HCT116 (cell line): ENCODE results near the gene SLC9C2.

ENCODE experiments used
- CTCF ChIP-seq, 3 experiments: fragments of 200-600 bp in 1 of 3; sonication (generic) in 1 of 3; IDR thresholded peaks in 2 of 3; conservative IDR thresholded peaks in 1 of 3; 2 replicates each; pipeline ENCODE4 v1.5.1; 2012 to 2017; ENCODE audit warnings: low read depth in 2 of 3, low read length in 2 of 3, antibody characterized with exemption in 1 of 3, borderline replicate concordance in 1 of 3, control low read depth in 1 of 3, mild to moderate bottlenecking in 1 of 3, mixed read lengths in 1 of 3, mixed run types in 1 of 3, moderate library complexity in 1 of 3; ENCODE audit not compliant: insufficient read depth in 1 of 3
- EZH2 ChIP-seq: fragments of 200-600 bp; sonication (generic); IDR thresholded peaks from 2 replicates; pipeline ENCODE4 v1.6.1; 2017; ENCODE audit warnings: antibody characterized with exemption, mixed run types
- EZH2phosphoT487 ChIP-seq: fragments of 200-600 bp; IDR thresholded peaks from 2 replicates; pipeline ENCODE4 v1.6.1; 2018; ENCODE audit warnings: antibody characterized with exemption, borderline replicate concordance
- POLR2A ChIP-seq: IDR thresholded peaks from 2 replicates; pipeline ENCODE4 v1.7.0; 2011; ENCODE audit warnings: borderline replicate concordance; ENCODE audit not compliant: insufficient read depth, insufficient read length; ENCODE audit errors: extremely low read depth
- POLR2AphosphoS5 ChIP-seq: IDR thresholded peaks from 2 replicates; pipeline ENCODE4 v1.6.1; 2011; ENCODE audit warnings: mild to moderate bottlenecking, low read depth, low read length, moderate library complexity
- REST ChIP-seq: IDR thresholded peaks from 2 replicates; pipeline ENCODE4 v1.6.1; 2012; ENCODE audit warnings: low read depth
- SP1 ChIP-seq: IDR thresholded peaks from 2 replicates; pipeline ENCODE4 v1.6.1; 2012; ENCODE audit warnings: low read depth
- ZBTB33 ChIP-seq: IDR thresholded peaks from 2 replicates; pipeline ENCODE4 v1.6.1; 2011; ENCODE audit warnings: mild to moderate bottlenecking, low read length, moderate library complexity; ENCODE audit not compliant: insufficient replicate concordance; ENCODE audit errors: extremely low read depth
- ZNF274 ChIP-seq: fragments of 200-500 bp; sonication (Bioruptor generic); IDR thresholded peaks from 2 replicates; pipeline ENCODE4 v1.6.1; 2014; ENCODE audit warnings: mild to moderate bottlenecking, low read depth, low read length, inconsistent platforms

DNA sequence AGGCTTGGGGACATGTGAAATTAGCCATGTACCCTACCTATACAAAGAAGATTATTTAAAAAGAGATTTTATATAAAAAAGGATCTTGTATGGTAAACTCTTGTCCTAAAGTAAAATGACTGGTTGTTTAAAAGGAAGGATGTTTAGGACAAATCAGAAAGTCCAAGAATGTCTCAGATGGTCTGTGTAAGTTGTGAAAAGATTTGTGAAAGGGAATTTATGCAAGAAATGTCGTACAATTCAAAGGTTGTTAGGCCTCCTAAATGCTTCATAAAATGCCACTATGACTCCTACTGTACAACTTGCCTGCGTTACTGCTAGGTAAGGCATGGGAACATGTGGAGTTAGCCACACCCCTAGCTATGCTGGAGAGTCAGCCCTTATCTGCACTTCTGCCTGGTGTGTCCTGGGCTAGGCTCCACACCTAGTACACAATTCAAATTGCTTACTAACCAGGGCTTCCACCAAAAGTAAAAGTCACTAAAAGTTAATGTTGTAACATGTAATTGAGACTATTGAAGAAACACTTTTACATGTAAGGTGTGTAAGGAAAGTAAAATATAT, 106.0 kb downstream of the SLC9C2 start:
- no peak for TF ChIP-seq CTCF (IDR thresholded peaks at IDR 0.05 in 2 of 3, conservative IDR thresholded peaks at IDR 0.05 in 1 of 3; ENCODE audit: borderline replicate concordance in 1 of 3, insufficient read depth in 1 of 3, low read depth in 2 of 3, low read length in 2 of 3)
- no peak for TF ChIP-seq POLR2AphosphoS5
- no peak for TF ChIP-seq REST
- TF ChIP-seq POLR2A = no peak
- TF ChIP-seq EZH2phosphoT487 = no peak
- TF ChIP-seq SP1 = no peak
- TF ChIP-seq EZH2 = no peak
- TF ChIP-seq ZNF274 = no peak
- TF ChIP-seq ZBTB33 = no peak
